Astrocyte of the spinal cord (primary cell): Measurements from ENCODE around the gene RERG.

Experiments used
- DNase-seq: peaks from one replicate; pipeline ENCODE4 v3.0.0; 2011; ENCODE audit warnings: low read depth, low spot score
- H3K4me3 ChIP-seq: 2 replicates; pipeline ENCODE4 v1.5.1; 2011; ENCODE audit warnings: low read depth, mild to moderate bottlenecking, low read length, moderate library complexity
- CTCF ChIP-seq: IDR thresholded peaks from 2 replicates; pipeline ENCODE4 v1.5.1; 2012; ENCODE audit warnings: low read depth, mild to moderate bottlenecking, low read length, inconsistent platforms
- in situ Hi-C: cut with HindIII; loops from 2 replicates; pipeline ENCODE4 v1.10.0; 2017; ENCODE audit warnings: low sequenced_read_pairs

The RERG gene

DNA sequence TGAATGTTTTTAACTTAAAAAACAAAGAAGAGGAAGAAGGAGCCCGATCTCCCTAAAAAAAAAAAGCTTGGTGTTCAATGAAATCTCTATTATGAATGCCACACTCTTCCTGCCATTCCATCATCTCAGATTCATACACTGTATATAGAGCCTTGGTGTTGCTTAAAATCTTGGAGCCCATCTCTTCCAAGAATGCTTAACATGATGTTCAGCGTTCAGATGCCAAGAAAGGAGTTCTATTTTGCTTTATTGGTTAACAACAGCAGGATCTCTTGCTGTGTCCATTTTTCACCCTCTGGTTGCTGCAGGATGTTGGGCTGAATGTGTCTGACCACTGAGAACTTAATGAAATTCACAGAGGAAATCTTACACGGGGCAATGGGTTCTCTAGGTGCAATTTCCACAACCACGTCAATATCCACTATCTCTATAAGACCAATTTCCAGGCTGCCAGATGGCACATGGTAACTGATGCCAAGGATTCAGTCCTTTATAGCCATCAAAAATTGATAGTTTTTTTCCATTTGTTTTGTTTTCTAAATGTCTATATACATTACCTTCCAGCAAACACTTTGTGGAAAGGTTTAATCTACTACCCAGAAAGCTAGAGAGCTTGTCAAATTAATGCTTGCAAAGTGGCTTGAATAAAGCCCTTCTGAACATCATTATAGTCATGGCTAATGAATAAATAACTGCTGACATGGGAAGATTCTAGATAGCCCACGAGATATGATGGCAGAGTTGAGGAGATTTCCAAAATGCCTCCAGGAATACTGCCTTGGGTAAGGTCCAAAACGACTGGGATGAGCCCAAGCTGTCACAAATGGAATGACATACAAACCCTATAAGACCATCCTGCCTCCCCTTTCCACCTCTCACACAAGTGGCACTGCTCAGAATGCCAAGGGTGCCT is 26.5 kb downstream of the RERG start:
- in situ Hi-C loops: no loop called here
- no peak for DNase-seq
- H3K4me3 ChIP-seq: no peak overlapping the region
- no peak for TF ChIP-seq CTCF

DNA sequence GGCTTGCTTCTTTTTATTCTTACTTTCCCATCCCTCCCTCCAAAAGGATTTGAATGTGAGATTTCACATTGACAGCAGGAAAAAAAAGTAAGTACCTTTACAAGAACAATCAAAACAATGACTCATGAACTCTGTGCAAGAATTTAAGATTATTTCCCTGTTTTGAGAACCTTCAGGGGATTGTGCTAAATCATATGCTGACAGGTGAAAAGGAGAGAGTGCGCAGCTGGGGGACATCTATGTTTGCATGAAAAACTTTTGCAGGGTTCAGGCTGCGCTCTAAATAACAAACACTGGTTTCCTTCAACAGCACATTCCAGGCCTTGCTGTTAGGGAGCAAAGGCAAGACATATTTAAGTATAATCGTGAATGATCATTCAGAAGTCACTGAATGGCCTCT is 27.3 kb downstream of the RERG start:
- no peak overlapping the region for H3K4me3 ChIP-seq
- peak; percentile 36 for DNase-seq
- in situ Hi-C loops: no loop called here

GRCh38 chr12:15192720-15193119 is 28.5 kb downstream of the RERG start:
- in situ Hi-C loops: no loop called here
- H3K4me3 ChIP-seq: no peak overlapping the region
- no peak for TF ChIP-seq CTCF
- no peak for DNase-seq

More for the DNA sequence above, 27.3 kb downstream of the RERG start:
- no peak for TF ChIP-seq CTCF

DNA sequence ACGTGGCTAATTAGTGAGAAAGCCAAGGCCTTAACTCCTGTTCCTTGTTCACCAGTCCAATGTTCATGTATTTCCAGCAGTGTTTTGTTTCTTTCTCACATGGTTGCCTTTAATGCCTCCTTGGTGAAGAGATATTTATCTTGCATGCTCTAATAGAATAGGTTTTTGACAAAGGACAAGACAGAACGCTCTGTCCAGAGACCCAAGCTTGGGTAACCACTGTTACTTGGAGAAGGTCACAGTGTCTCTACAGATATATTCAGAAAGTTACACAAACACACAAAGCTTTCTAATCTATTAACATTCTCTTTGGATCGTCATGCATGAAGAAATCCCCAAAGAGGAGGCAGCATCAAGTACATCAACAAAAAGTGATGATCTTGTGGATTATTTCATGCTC is 33.1 kb downstream of the RERG start:
- no peak overlapping the region for H3K4me3 ChIP-seq
- DNase-seq: no peak
- in situ Hi-C loops: no loop called here
- TF ChIP-seq CTCF: no peak

GRCh38 chr12:15186597-15186996 is 34.6 kb downstream of the RERG start:
- no peak for TF ChIP-seq CTCF
- no peak overlapping the region for H3K4me3 ChIP-seq
- no peak for DNase-seq
- in situ Hi-C loops: no loop called here

- in situ Hi-C loops: no loop called here
- no peak for DNase-seq
- H3K4me3 ChIP-seq: no peak overlapping the region
- no peak for TF ChIP-seq CTCF
Observed at GRCh38 chr12:15184484-15184883, 36.7 kb downstream of the RERG start.
